HFFc6 (cell line): ENCODE measurements around the gene PEPD. TPM values are rescaled to one million over a fixed set of nuclear protein-coding genes. Genes with fewer than 3 reads are reported as not detected.

Experiments
- DNase-seq: peaks from one replicate; pipeline ENCODE4 v3.0.0-alpha.2; 2018
- H3K27ac Mint-ChIP-seq: 2 replicates; pipeline ENCODE4 v1.8.0; 2020; ENCODE audit warnings: mild to moderate bottlenecking, mixed read lengths
- H3K27me3 Mint-ChIP-seq: 2 replicates; pipeline ENCODE4 v1.8.0; 2021; ENCODE audit warnings: mild to moderate bottlenecking, moderate library complexity, mixed read lengths; ENCODE audit not compliant: insufficient read depth
- H3K36me3 Mint-ChIP-seq: 2 replicates; pipeline ENCODE4 v1.8.0; 2021; ENCODE audit warnings: low read depth, mixed read lengths
- H3K4me1 Mint-ChIP-seq: 2 replicates; pipeline ENCODE4 v1.8.0; 2020; ENCODE audit warnings: low read depth, mixed read lengths
- H3K4me3 Mint-ChIP-seq: 2 replicates; pipeline ENCODE4 v1.8.0; 2020; ENCODE audit warnings: mild to moderate bottlenecking, moderate library complexity, mixed read lengths
- H3K9me3 Mint-ChIP-seq: 2 replicates; pipeline ENCODE4 v1.8.0; 2020; ENCODE audit warnings: mild to moderate bottlenecking, mixed read lengths
- CTCF ChIP-seq: fragments of 200-600 bp; sonication (generic); IDR thresholded peaks from 2 replicates; pipeline ENCODE4 v1.5.0; 2021; ENCODE audit warnings: antibody characterized with exemption, mild to moderate bottlenecking
- total RNA-seq, 6 experiments: library from RNA; stranded (reverse); fragmentation: NEBNext Ultra II Directional; extraction: Animal tissue kit (Norgen Biotek cat#: 25700); gene quantifications; 2 replicates in 1 of 6; 3 replicates in 5 of 6; pipeline ENCODE4 v1.2.3, GENCODE V29; 2021

PEPD gene
- total RNA-seq, 6 experiments from 2014 or later = 57.0 to 76.9 (median 67.6) TPM

GRCh38 chr19:33545217-33545981, 23.8 kb upstream of the PEPD start:
- H3K27me3 Mint-ChIP-seq = peaks cover 7% of the 10 kb centered on the region; the same call in 1 of the 2 replicates
- no peaks in the 10 kb centered on the region for H3K36me3 Mint-ChIP-seq
- H3K4me3 Mint-ChIP-seq = no peak overlapping the region
- no peak overlapping the region for H3K27ac Mint-ChIP-seq
- no peak for DNase-seq
- H3K9me3 Mint-ChIP-seq = peaks cover 8% of the 10 kb centered on the region; the same call in 1 of the 2 replicates
- no peaks in the 10 kb centered on the region for H3K4me1 Mint-ChIP-seq
- TF ChIP-seq CTCF = no peak

- no peak for DNase-seq
- no peak overlapping the region for H3K27ac Mint-ChIP-seq
- H3K27me3 Mint-ChIP-seq = peaks cover 31% of the 10 kb centered on the region
- no peaks in the 10 kb centered on the region for H3K4me1 Mint-ChIP-seq
- H3K9me3 Mint-ChIP-seq = no peaks in the 10 kb centered on the region; the same call in 1 of the 2 replicates
- no peak overlapping the region for H3K4me3 Mint-ChIP-seq
- no peak for TF ChIP-seq CTCF
- no peaks in the 10 kb centered on the region for H3K36me3 Mint-ChIP-seq
Measured at GRCh38 chr19:33535226-33535625, 13.6 kb upstream of the PEPD start.

- Mint-ChIP-seq H3K27me3 (peaks cover 36% of the 10 kb centered on the region), H3K36me3 (no peaks in the 10 kb centered on the region), H3K4me3 (no peak overlapping the region), H3K27ac (no peak overlapping the region), H3K4me1 (no peaks in the 10 kb centered on the region), H3K9me3 (no peaks in the 10 kb centered on the region; the same call in 1 of the 2 replicates)
- no peak for DNase-seq
- TF ChIP-seq CTCF = no peak
Measured at GRCh38 chr19:33532859-33533460, 11.4 kb upstream of the PEPD start.

GRCh38 chr19:33530842-33531241, 9.3 kb upstream of the PEPD start:
- no peak for DNase-seq
- Mint-ChIP-seq H3K4me3 (no peak overlapping the region), H3K4me1 (no peaks in the 10 kb centered on the region), H3K36me3 (no peaks in the 10 kb centered on the region), H3K9me3 (no peaks in the 10 kb centered on the region; the same call in 1 of the 2 replicates), H3K27me3 (peaks cover 37% of the 10 kb centered on the region), H3K27ac (no peak overlapping the region)
- TF ChIP-seq CTCF = no peak

- Mint-ChIP-seq H3K27me3 (peaks cover 37% of the 10 kb centered on the region), H3K27ac (no peak overlapping the region), H3K4me1 (no peaks in the 10 kb centered on the region), H3K36me3 (no peaks in the 10 kb centered on the region), H3K4me3 (no peak overlapping the region), H3K9me3 (no peaks in the 10 kb centered on the region; the same call in 1 of the 2 replicates)
- no peak for TF ChIP-seq CTCF
- no peak for DNase-seq
Measured at GRCh38 chr19:33530296-33530695, 8.7 kb upstream of the PEPD start.
